Measurements from ENCODE around the gene SMC2. TPM values are rescaled to one million over a fixed set of nuclear protein-coding genes. Genes with fewer than 3 reads are reported as not detected.

SMC2 gene
- total RNA-seq, 1 experiment from 2014 or later = 24.9 TPM

- Histone ChIP-seq H3K9me2 (replicated peaks; ENCODE audit: insufficient read depth, low read length) (no peaks in the 10 kb centered on the region), H3K4me3 (ENCODE audit: low read length) (no peak overlapping the region), H3K27ac (ENCODE audit: low read length) (no peak overlapping the region), H3K27me3 (ENCODE audit: low read length) (no peaks in the 10 kb centered on the region), H3K79me2 (ENCODE audit: low read length) (peaks cover 8% of the 10 kb centered on the region), H3K4me2 (ENCODE audit: low read depth, low read length, poor library complexity, severe bottlenecking) (no peak overlapping the region), H2AFZ (ENCODE audit: low read length) (no peak overlapping the region), H3K9ac (ENCODE audit: low read length) (no peak overlapping the region), H3K9me3 (ENCODE audit: low read length) (no peaks in the 10 kb centered on the region), H3K4me1 (ENCODE audit: low read length) (0 out of 2 replicates have a peak, but pooled peaks cover 5% of the 10 kb centered on the region), H4K20me1 (ENCODE audit: insufficient read depth, low read depth, low read length) (no peaks in the 10 kb centered on the region), H3K36me3 (ENCODE audit: insufficient read depth, low read length) (peaks cover 84% of the 10 kb centered on the region; the same call in 1 of the 2 replicates)
- no peak for DNase-seq
Observed at GRCh38 chr9:104108315-104108714, 14.2 kb downstream of the SMC2 start.

GRCh38 chr9:104110509-104110908, 16.4 kb downstream of the SMC2 start:
- Histone ChIP-seq H3K4me3 (ENCODE audit: low read length) (no peak overlapping the region), H3K9me3 (ENCODE audit: low read length) (no peaks in the 10 kb centered on the region), H3K36me3 (ENCODE audit: insufficient read depth, low read length) (peaks cover 82% of the 10 kb centered on the region), H3K9me2 (replicated peaks; ENCODE audit: insufficient read depth, low read length) (no peaks in the 10 kb centered on the region), H3K27ac (ENCODE audit: low read length) (no peak overlapping the region), H4K20me1 (ENCODE audit: insufficient read depth, low read depth, low read length) (no peaks in the 10 kb centered on the region), H2AFZ (ENCODE audit: low read length) (no peak overlapping the region), H3K79me2 (ENCODE audit: low read length) (peaks cover 8% of the 10 kb centered on the region; the same call in 1 of the 2 replicates), H3K9ac (ENCODE audit: low read length) (no peak overlapping the region), H3K4me2 (ENCODE audit: low read depth, low read length, poor library complexity, severe bottlenecking) (no peak overlapping the region), H3K27me3 (ENCODE audit: low read length) (no peaks in the 10 kb centered on the region), H3K4me1 (ENCODE audit: low read length) (no peaks in the 10 kb centered on the region)
- no peak for DNase-seq

GRCh38 chr9:104118916-104119315, 24.8 kb downstream of the SMC2 start:
- Histone ChIP-seq H3K4me1 (ENCODE audit: low read length) (no peaks in the 10 kb centered on the region), H3K27ac (ENCODE audit: low read length) (no peak overlapping the region), H3K9me3 (ENCODE audit: low read length) (no peaks in the 10 kb centered on the region), H3K36me3 (ENCODE audit: insufficient read depth, low read length) (peaks cover 77% of the 10 kb centered on the region), H3K27me3 (ENCODE audit: low read length) (no peaks in the 10 kb centered on the region), H2AFZ (ENCODE audit: low read length) (no peak overlapping the region), H3K79me2 (ENCODE audit: low read length) (0 out of 2 replicates have a peak, but pooled peaks cover 4% of the 10 kb centered on the region), H3K9me2 (replicated peaks; ENCODE audit: insufficient read depth, low read length) (no peaks in the 10 kb centered on the region), H4K20me1 (ENCODE audit: insufficient read depth, low read depth, low read length) (no peaks in the 10 kb centered on the region), H3K4me2 (ENCODE audit: low read depth, low read length, poor library complexity, severe bottlenecking) (no peak overlapping the region), H3K4me3 (ENCODE audit: low read length) (no peak overlapping the region), H3K9ac (ENCODE audit: low read length) (no peak overlapping the region)
- no peak for DNase-seq

GRCh38 chr9:104121022-104121421, 26.9 kb downstream of the SMC2 start:
- H2AFZ ChIP-seq (ENCODE audit: low read length) = no peak overlapping the region
- H3K4me1 ChIP-seq (ENCODE audit: low read length) = no peaks in the 10 kb centered on the region
- no peak for DNase-seq
- H4K20me1 ChIP-seq (ENCODE audit: insufficient read depth, low read depth, low read length) = no peaks in the 10 kb centered on the region
- no peak overlapping the region for H3K4me2 ChIP-seq (ENCODE audit: low read depth, low read length, poor library complexity, severe bottlenecking)
- H3K79me2 ChIP-seq (ENCODE audit: low read length) = 0 out of 2 replicates have a peak, but pooled peaks cover 4% of the 10 kb centered on the region
- H3K9me2 ChIP-seq (replicated peaks; ENCODE audit: insufficient read depth, low read length) = no peaks in the 10 kb centered on the region
- H3K9ac ChIP-seq (ENCODE audit: low read length) = no peak overlapping the region
- H3K27me3 ChIP-seq (ENCODE audit: low read length) = no peaks in the 10 kb centered on the region
- peaks cover 76% of the 10 kb centered on the region for H3K36me3 ChIP-seq (ENCODE audit: insufficient read depth, low read length)
- no peak overlapping the region for H3K27ac ChIP-seq (ENCODE audit: low read length)
- no peak overlapping the region for H3K4me3 ChIP-seq (ENCODE audit: low read length)
- no peaks in the 10 kb centered on the region for H3K9me3 ChIP-seq (ENCODE audit: low read length)

GRCh38 chr9:104138243-104138868, 44.2 kb downstream of the SMC2 start:
- Histone ChIP-seq H3K4me1 (ENCODE audit: low read length) (no peaks in the 10 kb centered on the region), H3K9me2 (replicated peaks; ENCODE audit: insufficient read depth, low read length) (no peaks in the 10 kb centered on the region), H3K4me3 (ENCODE audit: low read length) (no peak overlapping the region), H3K4me2 (ENCODE audit: low read depth, low read length, poor library complexity, severe bottlenecking) (no peak overlapping the region), H3K9me3 (ENCODE audit: low read length) (no peaks in the 10 kb centered on the region), H2AFZ (ENCODE audit: low read length) (no peak overlapping the region), H3K27me3 (ENCODE audit: low read length) (no peaks in the 10 kb centered on the region), H4K20me1 (ENCODE audit: insufficient read depth, low read depth, low read length) (no peaks in the 10 kb centered on the region), H3K79me2 (ENCODE audit: low read length) (no peaks in the 10 kb centered on the region), H3K27ac (ENCODE audit: low read length) (no peak overlapping the region), H3K36me3 (ENCODE audit: insufficient read depth, low read length) (peaks cover 53% of the 10 kb centered on the region), H3K9ac (ENCODE audit: low read length) (no peak overlapping the region)
- no peak for DNase-seq

- H3K79me2 ChIP-seq (ENCODE audit: low read length) = no peaks in the 10 kb centered on the region
- DNase-seq = no peak
- H2AFZ ChIP-seq (ENCODE audit: low read length) = no peak overlapping the region
- H3K9me3 ChIP-seq (ENCODE audit: low read length) = no peaks in the 10 kb centered on the region
- H3K4me2 ChIP-seq (ENCODE audit: low read depth, low read length, poor library complexity, severe bottlenecking) = no peak overlapping the region
- H3K4me1 ChIP-seq (ENCODE audit: low read length) = no peaks in the 10 kb centered on the region
- H4K20me1 ChIP-seq (ENCODE audit: insufficient read depth, low read depth, low read length) = no peaks in the 10 kb centered on the region
- H3K4me3 ChIP-seq (ENCODE audit: low read length) = no peak overlapping the region
- no peaks in the 10 kb centered on the region for H3K9me2 ChIP-seq (replicated peaks; ENCODE audit: insufficient read depth, low read length)
- no peak overlapping the region for H3K27ac ChIP-seq (ENCODE audit: low read length)
- peaks cover 26% of the 10 kb centered on the region; the same call in 1 of the 2 replicates for H3K36me3 ChIP-seq (ENCODE audit: insufficient read depth, low read length)
- no peaks in the 10 kb centered on the region for H3K27me3 ChIP-seq (ENCODE audit: low read length)
- no peak overlapping the region for H3K9ac ChIP-seq (ENCODE audit: low read length)
Observed at GRCh38 chr9:104142799-104143549, 48.9 kb downstream of the SMC2 start.

GRCh38 chr9:104143550-104143910, 49.4 kb downstream of the SMC2 start:
- H4K20me1 ChIP-seq (ENCODE audit: insufficient read depth, low read depth, low read length) = no peaks in the 10 kb centered on the region
- no peak overlapping the region for H2AFZ ChIP-seq (ENCODE audit: low read length)
- DNase-seq = no peak
- H3K27me3 ChIP-seq (ENCODE audit: low read length) = no peaks in the 10 kb centered on the region
- peaks cover 20% of the 10 kb centered on the region; the same call in 1 of the 2 replicates for H3K36me3 ChIP-seq (ENCODE audit: insufficient read depth, low read length)
- H3K9ac ChIP-seq (ENCODE audit: low read length) = no peak overlapping the region
- H3K4me2 ChIP-seq (ENCODE audit: low read depth, low read length, poor library complexity, severe bottlenecking) = no peak overlapping the region
- no peaks in the 10 kb centered on the region for H3K4me1 ChIP-seq (ENCODE audit: low read length)
- no peaks in the 10 kb centered on the region for H3K9me3 ChIP-seq (ENCODE audit: low read length)
- H3K79me2 ChIP-seq (ENCODE audit: low read length) = no peaks in the 10 kb centered on the region
- no peak overlapping the region for H3K27ac ChIP-seq (ENCODE audit: low read length)
- H3K9me2 ChIP-seq (replicated peaks; ENCODE audit: insufficient read depth, low read length) = no peaks in the 10 kb centered on the region
- no peak overlapping the region for H3K4me3 ChIP-seq (ENCODE audit: low read length)

GRCh38 chr9:104144336-104144735, 50.2 kb downstream of the SMC2 start:
- H3K9ac ChIP-seq (ENCODE audit: low read length) = no peak overlapping the region
- no peaks in the 10 kb centered on the region for H3K9me3 ChIP-seq (ENCODE audit: low read length)
- no peak for DNase-seq
- no peaks in the 10 kb centered on the region for H3K79me2 ChIP-seq (ENCODE audit: low read length)
- H3K9me2 ChIP-seq (replicated peaks; ENCODE audit: insufficient read depth, low read length) = no peaks in the 10 kb centered on the region
- H2AFZ ChIP-seq (ENCODE audit: low read length) = no peak overlapping the region
- no peaks in the 10 kb centered on the region for H3K27me3 ChIP-seq (ENCODE audit: low read length)
- H3K4me1 ChIP-seq (ENCODE audit: low read length) = no peaks in the 10 kb centered on the region
- H3K4me3 ChIP-seq (ENCODE audit: low read length) = no peak overlapping the region
- peaks cover 14% of the 10 kb centered on the region; the same call in 1 of the 2 replicates for H3K36me3 ChIP-seq (ENCODE audit: insufficient read depth, low read length)
- no peaks in the 10 kb centered on the region for H4K20me1 ChIP-seq (ENCODE audit: insufficient read depth, low read depth, low read length)
- no peak overlapping the region for H3K4me2 ChIP-seq (ENCODE audit: low read depth, low read length, poor library complexity, severe bottlenecking)
- no peak overlapping the region for H3K27ac ChIP-seq (ENCODE audit: low read length)
